ENCODE data around the gene GIPC1.

DNA sequence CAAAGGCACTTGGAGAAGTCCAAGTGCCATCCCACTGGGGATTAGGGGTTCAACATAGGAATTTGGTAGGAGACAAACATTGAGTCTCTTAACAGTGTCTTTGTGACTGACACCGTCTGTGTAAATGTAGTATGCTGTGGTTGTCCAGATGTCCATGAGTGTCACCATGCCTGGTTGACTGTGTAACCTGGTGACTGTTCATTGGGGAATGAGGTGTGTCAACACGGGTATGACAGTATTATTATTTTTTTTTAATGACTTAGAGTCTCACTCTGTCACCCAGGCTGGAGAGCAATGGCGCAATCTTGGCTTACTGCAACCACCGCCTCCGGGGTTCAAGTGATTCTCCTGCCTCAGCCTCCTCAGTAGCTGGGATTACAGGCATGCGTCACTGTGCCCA lies 46.6 kb downstream of the GIPC1 start:
- TF ChIP-seq, protein P1, sequence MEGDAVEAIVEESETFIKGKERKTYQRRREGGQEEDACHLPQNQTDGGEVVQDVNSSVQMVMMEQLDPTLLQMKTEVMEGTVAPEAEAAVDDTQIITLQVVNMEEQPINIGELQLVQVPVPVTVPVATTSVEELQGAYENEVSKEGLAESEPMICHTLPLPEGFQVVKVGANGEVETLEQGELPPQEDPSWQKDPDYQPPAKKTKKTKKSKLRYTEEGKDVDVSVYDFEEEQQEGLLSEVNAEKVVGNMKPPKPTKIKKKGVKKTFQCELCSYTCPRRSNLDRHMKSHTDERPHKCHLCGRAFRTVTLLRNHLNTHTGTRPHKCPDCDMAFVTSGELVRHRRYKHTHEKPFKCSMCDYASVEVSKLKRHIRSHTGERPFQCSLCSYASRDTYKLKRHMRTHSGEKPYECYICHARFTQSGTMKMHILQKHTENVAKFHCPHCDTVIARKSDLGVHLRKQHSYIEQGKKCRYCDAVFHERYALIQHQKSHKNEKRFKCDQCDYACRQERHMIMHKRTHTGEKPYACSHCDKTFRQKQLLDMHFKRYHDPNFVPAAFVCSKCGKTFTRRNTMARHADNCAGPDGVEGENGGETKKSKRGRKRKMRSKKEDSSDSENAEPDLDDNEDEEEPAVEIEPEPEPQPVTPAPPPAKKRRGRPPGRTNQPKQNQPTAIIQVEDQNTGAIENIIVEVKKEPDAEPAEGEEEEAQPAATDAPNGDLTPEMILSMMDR (conservative IDR thresholded peaks at IDR 0.05 in 1 of 2, IDR thresholded peaks at IDR 0.05 in 1 of 2; ENCODE audit: extremely low read depth in 1 of 2, insufficient read depth in 1 of 2, low read depth in 1 of 2, low read length in 2 of 2), result no peak
- no peak for TF ChIP-seq EZH2 (IDR thresholded peaks at IDR 0.05; ENCODE audit: borderline replicate concordance, low read length)
